ENCODE data around the gene RPL41.

The RPL41 gene

GRCh38 chr12:56086608-56087007 is 29.8 kb upstream of the RPL41 start:
- DNase-seq (ENCODE audit: low read depth) = no peak
- H3K4me3 ChIP-seq (ENCODE audit: low read length) = no peak overlapping the region
- TF ChIP-seq CTCF (conservative IDR thresholded peaks at IDR 0.05; ENCODE audit: low read depth, low read length) = no peak

GRCh38 chr12:56087220-56087619 is 29.2 kb upstream of the RPL41 start:
- no peak for TF ChIP-seq CTCF (conservative IDR thresholded peaks at IDR 0.05; ENCODE audit: low read depth, low read length)
- no peak for DNase-seq (ENCODE audit: low read depth)

GRCh38 chr12:56097738-56098137 is 18.7 kb upstream of the RPL41 start:
- no peak for DNase-seq (ENCODE audit: low read depth)
- no peak for TF ChIP-seq CTCF (conservative IDR thresholded peaks at IDR 0.05; ENCODE audit: low read depth, low read length)
- H3K4me3 ChIP-seq (ENCODE audit: low read length) = no peak overlapping the region

More at GRCh38 chr12:56087220-56087619, 29.2 kb upstream of the RPL41 start:
- no peak overlapping the region for H3K4me3 ChIP-seq (ENCODE audit: low read length)

GRCh38 chr12:56098592-56098991 is 17.8 kb upstream of the RPL41 start:
- DNase-seq (ENCODE audit: low read depth) = no peak
- no peak for TF ChIP-seq CTCF (conservative IDR thresholded peaks at IDR 0.05; ENCODE audit: low read depth, low read length)
- no peak overlapping the region for H3K4me3 ChIP-seq (ENCODE audit: low read length)

- no peak for DNase-seq (ENCODE audit: low read depth)
- TF ChIP-seq CTCF (conservative IDR thresholded peaks at IDR 0.05; ENCODE audit: low read depth, low read length) = no peak
- H3K4me3 ChIP-seq (ENCODE audit: low read length) = no peak overlapping the region
Observed at GRCh38 chr12:56099787-56100186, 16.6 kb upstream of the RPL41 start.

GRCh38 chr12:56101045-56101444 is 15.4 kb upstream of the RPL41 start:
- no peak for TF ChIP-seq CTCF (conservative IDR thresholded peaks at IDR 0.05; ENCODE audit: low read depth, low read length)
- H3K4me3 ChIP-seq (ENCODE audit: low read length) = no peak overlapping the region
- no peak for DNase-seq (ENCODE audit: low read depth)

- no peak for DNase-seq (ENCODE audit: low read depth)
- no peak for TF ChIP-seq CTCF (conservative IDR thresholded peaks at IDR 0.05; ENCODE audit: low read depth, low read length)
- no peak overlapping the region for H3K4me3 ChIP-seq (ENCODE audit: low read length)
Observed at GRCh38 chr12:56102683-56103065, 13.8 kb upstream of the RPL41 start.
